Measurements from ENCODE around the gene MAPK4.

DNA sequence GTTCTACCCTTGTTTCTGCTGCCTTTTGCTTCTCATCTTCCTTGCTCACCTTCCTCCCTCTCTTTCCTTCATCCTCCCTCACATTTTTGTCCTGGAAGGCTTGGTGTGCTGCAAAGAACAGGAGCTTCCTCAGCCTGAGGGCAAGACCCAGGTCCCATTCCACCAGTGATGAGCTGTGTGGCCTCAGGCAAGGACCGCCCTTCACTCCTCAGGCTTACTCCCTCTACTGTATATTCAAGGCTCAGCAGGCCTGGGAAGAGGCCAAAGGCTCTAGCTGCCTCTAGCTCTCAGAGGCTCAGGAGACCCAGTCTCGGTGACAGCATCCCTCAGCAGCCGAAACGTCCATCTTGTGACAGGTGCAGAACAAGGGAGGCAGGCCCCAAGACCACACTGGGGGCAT is 162.4 kb downstream of the MAPK4 start:
- TF ChIP-seq CTCF (IDR thresholded peaks at IDR 0.05) (no peak), POLR2AphosphoS5 (IDR thresholded peaks at IDR 0.05; ENCODE audit: insufficient read depth in 1 of 2, low read depth in 1 of 2) (no peak), POLR2A (IDR thresholded peaks at IDR 0.05) (no peak)
